GM21515 (cell line): ENCODE results near the gene FMO4.
"Not testable (repeated sequence)": the region's sequence is repeated elsewhere in the genome, so short reads cannot be mapped to it uniquely, and the experiment has no call there.

Experiments
- ATAC-seq: cut with Tn5 transposase; IDR thresholded peaks from one replicate; pipeline ENCODE4 v1.9.1; 2021; ENCODE audit not compliant: unreplicated experiment

Gene FMO4

GRCh38 chr1:171384496-171384895, 70.5 kb downstream of the FMO4 start:
- ATAC-seq: no peak

DNA sequence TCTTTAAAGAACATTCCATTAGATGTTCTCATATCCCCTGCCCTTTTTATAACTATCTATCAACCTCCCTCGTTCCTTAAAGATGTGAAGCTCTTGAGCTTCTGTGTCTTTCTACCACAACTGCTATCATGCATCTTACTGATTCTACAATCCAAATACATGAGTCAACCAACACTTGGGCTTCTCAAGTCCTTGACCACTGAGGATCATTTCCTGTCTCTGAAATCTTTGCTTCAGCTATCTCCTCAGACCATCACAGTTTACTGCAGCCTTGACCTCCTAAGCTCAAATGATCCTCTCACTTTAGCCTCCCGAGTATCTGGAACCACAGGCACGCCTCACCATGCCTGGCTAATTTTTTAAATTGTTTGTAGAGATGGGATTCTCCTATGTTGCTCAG, 75.2 kb downstream of the FMO4 start:
- ATAC-seq: no peak

DNA sequence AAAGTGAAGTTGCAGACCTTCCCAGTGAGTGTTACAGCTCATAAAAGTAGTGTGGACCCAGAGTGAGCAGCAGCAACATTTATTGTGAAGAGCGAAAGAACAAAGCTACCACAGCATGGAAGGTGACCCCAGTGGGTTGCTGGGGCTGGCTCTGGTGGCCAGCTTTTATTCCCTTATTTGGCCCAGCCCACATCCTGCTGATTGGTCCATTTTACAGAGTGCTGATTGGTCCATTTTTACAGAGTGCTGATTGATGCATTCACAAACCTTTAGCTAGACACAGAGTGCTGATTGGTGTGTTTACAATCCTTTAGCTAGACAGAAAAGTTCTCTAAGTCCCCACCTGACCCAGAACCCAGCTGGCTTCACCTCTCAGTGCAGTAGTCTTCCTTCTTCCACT, 76.8 kb downstream of the FMO4 start:
- not testable (repeated sequence) for ATAC-seq
